Endothelial cell of umbilical vein (primary cell): ENCODE data around the gene FAM50B. TPM values are rescaled to one million over a fixed set of nuclear protein-coding genes. Genes with fewer than 3 reads are reported as not detected.

ENCODE experiments used
- BruUV-seq: library from RNA; stranded (reverse); fragments of 400-500 nt; replicated peaks from 2 replicates; lab custom pipeline; 2021; lab: Mats Ljungman, UMichigan
- CTCF ChIA-PET: fragments of 300-600, 350-600 bp; sonication (Branson Sonifier 250); formaldehyde crosslinking; loops from one replicate; lab custom pipeline; 2021; ENCODE audit warnings: antibody characterized with exemption, inconsistent platforms; lab: Charles Lee
- POLR2A ChIA-PET: fragments of 300-600, 350-600 bp; sonication (Branson Sonifier 250); formaldehyde crosslinking; loops from one replicate; lab custom pipeline; 2021; ENCODE audit warnings: antibody characterized with exemption, inconsistent platforms; lab: Charles Lee
- DNase-seq: peaks from one replicate; pipeline ENCODE4 v3.0.0-alpha.2; 2011; ENCODE audit warnings: low read depth, low spot score
- FAIRE-seq: peaks from 2 replicates; lab custom pipeline; 2011; peaks lifted over from hg19 to GRCh38; lab: Jason Lieb, UNC
- H2AFZ ChIP-seq: 2 replicates; pipeline ENCODE4 v1.6.0; 2012; ENCODE audit warnings: low read depth, low read length, control low read depth, inconsistent platforms
- H3K27ac ChIP-seq: 2 replicates; pipeline ENCODE4 v1.5.1; 2011; ENCODE audit warnings: low read depth, mild to moderate bottlenecking, control low read depth, low read length, moderate library complexity; ENCODE audit not compliant: insufficient read depth
- H3K27me3 ChIP-seq, 2 experiments: 2 replicates each; pipeline versions ENCODE4 v1.6.0 to v1.6.1; 2011; ENCODE audit warnings: low read length in 2 of 2, mixed read lengths in 1 of 2; ENCODE audit not compliant: control insufficient read depth in 2 of 2, insufficient read depth in 2 of 2
- H3K36me3 ChIP-seq, 2 experiments: 2 replicates in 1 of 2; 3 replicates in 1 of 2; pipeline ENCODE4 v1.5.1; 2011; ENCODE audit warnings: low read length in 2 of 2, mild to moderate bottlenecking in 1 of 2, moderate library complexity in 1 of 2; ENCODE audit not compliant: control insufficient read depth in 2 of 2, insufficient read depth in 2 of 2; ENCODE audit errors: extremely low read depth in 1 of 2
- H3K4me1 ChIP-seq: 3 replicates; pipeline ENCODE4 v1.5.1; 2011; ENCODE audit warnings: mild to moderate bottlenecking, low read length; ENCODE audit not compliant: control insufficient read depth, insufficient read depth; ENCODE audit errors: extremely low read depth
- H3K4me2 ChIP-seq: 2 replicates; pipeline ENCODE4 v1.6.1; 2011; ENCODE audit warnings: low read length, control low read depth, mixed read lengths; ENCODE audit not compliant: insufficient read depth
- H3K4me3 ChIP-seq, 3 experiments: fragments of 200-600 bp in 1 of 3; sonication (generic), shearing (Covaris generic) in 1 of 3; replicated peaks in 1 of 3; 2 replicates each; pipeline ENCODE4 v1.5.1; 2011 to 2016; ENCODE audit warnings: control low read depth in 3 of 3, low read length in 3 of 3, mild to moderate bottlenecking in 2 of 3, inconsistent platforms in 1 of 3, low read depth in 1 of 3, moderate library complexity in 1 of 3; ENCODE audit not compliant: insufficient read depth in 1 of 3
- H3K79me2 ChIP-seq: 2 replicates; pipeline ENCODE4 v1.6.0; 2012; ENCODE audit warnings: low read length, inconsistent platforms; ENCODE audit not compliant: control insufficient read depth, insufficient read depth
- H3K9ac ChIP-seq: replicated peaks from 2 replicates; pipeline ENCODE3; 2011; ENCODE audit warnings: low read length, control low read depth; ENCODE audit not compliant: insufficient read depth; ENCODE audit errors: extremely low read depth
- H3K9me1 ChIP-seq: replicated peaks from 3 replicates; pipeline ENCODE4 v1.6.0; 2011; ENCODE audit warnings: mild to moderate bottlenecking, low read length; ENCODE audit not compliant: control insufficient read depth, insufficient read depth; ENCODE audit errors: extremely low read depth
- H3K9me3 ChIP-seq: replicated peaks from 2 replicates; pipeline ENCODE4 v1.5.1; 2012; ENCODE audit warnings: low read length, inconsistent platforms; ENCODE audit not compliant: control insufficient read depth, insufficient read depth
- H4K20me1 ChIP-seq: replicated peaks from 2 replicates; pipeline ENCODE3; 2011; ENCODE audit warnings: mild to moderate bottlenecking, low read length; ENCODE audit not compliant: control insufficient read depth, insufficient read depth; ENCODE audit errors: extremely low read depth
- CTCF ChIP-seq, 2 donors: IDR thresholded peaks; 1 replicate in 1 of 2; 2 replicates in 1 of 2; pipeline ENCODE4 v1.5.1; 2011; ENCODE audit warnings: low read length in 2 of 2, mild to moderate bottlenecking in 2 of 2, moderate library complexity in 2 of 2, control low read depth in 1 of 2, inconsistent platforms in 1 of 2, low read depth in 1 of 2; ENCODE audit not compliant: insufficient read depth in 1 of 2; ENCODE audit errors: extremely low read depth in 1 of 2
- EZH2 ChIP-seq: IDR thresholded peaks from 2 replicates; pipeline ENCODE4 v1.6.1; 2012; ENCODE audit warnings: borderline replicate concordance, low read depth, mild to moderate bottlenecking, moderate library complexity, low read length, inconsistent platforms; ENCODE audit not compliant: severe bottlenecking
- FOS ChIP-seq: IDR thresholded peaks from 2 replicates; pipeline ENCODE4 v1.6.1; 2011; ENCODE audit warnings: mild to moderate bottlenecking, low read length, moderate library complexity, borderline replicate concordance; ENCODE audit not compliant: insufficient read depth
- GATA2 ChIP-seq: IDR thresholded peaks from 2 replicates; pipeline ENCODE4 v1.7.0; 2011; ENCODE audit warnings: low read depth, mild to moderate bottlenecking, moderate library complexity, mixed read lengths, low read length; ENCODE audit not compliant: insufficient read length, insufficient read depth
- MYC ChIP-seq: IDR thresholded peaks from one replicate; pipeline ENCODE4 v1.6.1; 2011; ENCODE audit warnings: mild to moderate bottlenecking, low read depth, low read length
- POLR2AphosphoS5 ChIP-seq: IDR thresholded peaks from 2 replicates; pipeline ENCODE4 v1.6.1; 2012; ENCODE audit warnings: low read depth, mild to moderate bottlenecking, control low read depth, low read length, moderate library complexity; ENCODE audit not compliant: insufficient read depth
- dilution Hi-C: fragments of 300-500 bp; cut with MboI; formaldehyde crosslinking; loops from one replicate; pipeline ENCODE4 v1.15.0; 2019; ENCODE audit warnings: low sequenced_read_pairs; ENCODE audit not compliant: extremely low pct_ligation_motif_present
- intact Hi-C: fragments of 100-400 bp; cut with micrococcal nuclease; formaldehyde crosslinking; loops from one replicate; pipeline ENCODE4 v1.10.0; 2022
- polyA plus RNA-seq, 4 experiments: library from polyadenylated mRNA; depleted of rRNA in 3 of 4; stranded (reverse) in 3 of 4; unstranded in 1 of 4; fragments of >200 nt; gene quantifications; 2 replicates each; pipeline versions ENCODE4 v1.2.1 to v1.2.3, GENCODE V29; 2011 to 2012; ENCODE audit warnings: missing spikeins in 1 of 4
- total RNA-seq: library from RNA; stranded (reverse); gene quantifications from 2 replicates; pipeline ENCODE4 v1.2.3, GENCODE V29; 2021

FAM50B gene
- total and polyA plus RNA-seq, 2 donors (not counting 3 experiments of a cell fraction or from before 2014, with no cell fraction given) = 10.0 to 14.1 TPM

- CTCF ChIA-PET = interaction anchor here (0.7 to 1.9 kb wide), 5 partner anchors 11 to 123 kb away, joined by 3 to 12 read pairs (median 5); partner anchors contain the start of gene FAM50B
- POLR2A ChIA-PET = no interaction called here
- no peak overlapping the region for H2AFZ ChIP-seq
These were observed 23.9 kb downstream of the FAM50B start for GRCh38 chr6:3873051-3873450.

More at GRCh38 chr6:3873051-3873450, 23.9 kb downstream of the FAM50B start:
- Histone ChIP-seq H4K20me1 (no peaks in the 10 kb centered on the region), H3K4me3 (no peak overlapping the region), H3K36me3 (no peaks in the 10 kb centered on the region), H3K27ac (no peak overlapping the region), H3K4me2 (no peak overlapping the region), H3K9me1 (no peaks in the 10 kb centered on the region), H3K4me1 (peaks cover 13% of the 10 kb centered on the region), H3K79me2 (no peaks in the 10 kb centered on the region), H3K9me3 (no peaks in the 10 kb centered on the region), H3K9ac (no peak overlapping the region), H3K27me3 (no peaks in the 10 kb centered on the region)
- intact Hi-C loops = no loop called here
- FAIRE-seq (no peak), DNase-seq (no peak)
- TF ChIP-seq CTCF (IDR thresholded peaks at IDR 0.05; ENCODE audit: extremely low read depth in 1 of 2, insufficient read depth in 1 of 2, low read depth in 1 of 2, low read length in 2 of 2) (no peak), EZH2 (no peak), POLR2AphosphoS5 (no peak), GATA2 (no peak), MYC (no peak), FOS (no peak)
- no TSS peak for BruUV-seq
- dilution Hi-C loops = no loop called here
